ENCODE measurements around the gene ANK3. TPM values are rescaled to one million over a fixed set of nuclear protein-coding genes. Genes with fewer than 3 reads are reported as not detected.

Gene ANK3
- total RNA-seq, 2 experiments from 2014 or later, result 43.5 to 47.1 TPM

DNA sequence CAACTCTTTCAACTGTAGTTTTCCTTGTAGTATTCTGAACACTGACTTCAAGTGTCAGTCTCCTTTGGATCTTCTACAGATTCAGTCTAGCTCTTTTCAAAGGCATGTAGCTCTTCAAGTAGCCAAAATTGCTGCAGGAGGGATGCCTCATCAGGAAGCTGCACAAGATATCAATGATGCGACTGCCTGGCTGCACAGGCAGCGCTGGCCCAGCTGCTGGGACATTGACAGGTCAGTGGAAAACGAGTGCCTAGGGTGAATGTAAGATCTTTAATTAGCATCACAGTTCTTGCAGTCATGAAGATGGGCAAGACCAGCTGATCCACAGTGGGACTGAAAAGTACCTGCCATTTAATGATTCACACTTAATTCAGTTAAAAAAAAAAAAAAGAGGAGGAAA is 167.6 kb downstream of the ANK3 start:
- CTCF ChIA-PET, result interaction anchor here (0.6 to 1.2 kb wide), 5 partner anchors 9 to 717 kb away, joined by 3 to 5 read pairs (median 3); no protein-coding TSS in a partner anchor
- no peaks in the 10 kb centered on the region for H3K27me3 Mint-ChIP-seq

DNA sequence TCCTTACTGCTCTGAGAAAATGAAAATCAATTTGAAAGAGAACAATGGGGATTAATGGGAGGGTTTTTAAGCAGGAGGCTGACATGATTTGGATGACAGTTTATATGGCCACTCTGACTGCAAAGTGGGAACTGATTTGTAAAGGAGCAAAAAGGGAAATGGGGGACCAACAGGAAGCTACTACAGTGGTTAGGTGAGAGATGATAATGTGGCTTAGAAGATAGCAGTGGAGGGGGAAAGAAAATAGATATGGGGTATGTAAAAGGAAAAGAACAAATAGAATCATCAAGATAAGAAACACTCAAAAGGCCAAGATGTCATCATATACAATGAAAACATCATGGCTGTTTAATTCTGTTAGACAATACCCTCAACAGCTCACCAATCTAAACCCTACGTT is 177.5 kb downstream of the ANK3 start:
- ChIA-PET CTCF (interaction anchor here (0.9 to 1.3 kb wide), 2 partner anchors 10 to 51 kb away, joined by 3 to 4 read pairs; no protein-coding TSS in a partner anchor), POLR2A (no interaction called here)
- Mint-ChIP-seq H3K9me3 (peaks cover 10% of the 10 kb centered on the region), H3K27me3 (no peaks in the 10 kb centered on the region), H3K4me1 (peaks cover 49% of the 10 kb centered on the region), H3K4me3 (no peak overlapping the region), H3K27ac (no peak overlapping the region), H3K36me3 (ENCODE audit: low read depth) (peaks cover 34% of the 10 kb centered on the region)
- no peak for DNase-seq

More for the DNA sequence above, 167.6 kb downstream of the ANK3 start:
- H3K4me3 Mint-ChIP-seq, result no peak overlapping the region
- DNase-seq, result no peak
- POLR2A ChIA-PET, result no interaction called here
- H3K9me3 Mint-ChIP-seq, result peaks cover 5% of the 10 kb centered on the region
- H3K36me3 Mint-ChIP-seq (ENCODE audit: low read depth), result no peaks in the 10 kb centered on the region
- H3K27ac Mint-ChIP-seq, result no peak overlapping the region
- H3K4me1 Mint-ChIP-seq, result no peaks in the 10 kb centered on the region

- Mint-ChIP-seq H3K27me3 (no peaks in the 10 kb centered on the region), H3K27ac (peak overlapping the region; percentile 67), H3K4me1 (peaks cover 48% of the 10 kb centered on the region), H3K9me3 (peaks cover 6% of the 10 kb centered on the region), H3K4me3 (peak overlapping the region; percentile 5), H3K36me3 (ENCODE audit: low read depth) (peaks cover 37% of the 10 kb centered on the region)
- ChIA-PET POLR2A (interaction anchor here (0.7 kb wide), 1 partner anchor 24 kb away, joined by 3 read pairs; no protein-coding TSS in a partner anchor), CTCF (interaction anchor here (0.8 to 1.8 kb wide), 2 partner anchors 12 to 54 kb away, joined by 3 to 5 read pairs; no protein-coding TSS in a partner anchor)
- DNase-seq, result no peak
Observed at GRCh38 chr10:60209874-60210570, 179.7 kb downstream of the ANK3 start.

DNA sequence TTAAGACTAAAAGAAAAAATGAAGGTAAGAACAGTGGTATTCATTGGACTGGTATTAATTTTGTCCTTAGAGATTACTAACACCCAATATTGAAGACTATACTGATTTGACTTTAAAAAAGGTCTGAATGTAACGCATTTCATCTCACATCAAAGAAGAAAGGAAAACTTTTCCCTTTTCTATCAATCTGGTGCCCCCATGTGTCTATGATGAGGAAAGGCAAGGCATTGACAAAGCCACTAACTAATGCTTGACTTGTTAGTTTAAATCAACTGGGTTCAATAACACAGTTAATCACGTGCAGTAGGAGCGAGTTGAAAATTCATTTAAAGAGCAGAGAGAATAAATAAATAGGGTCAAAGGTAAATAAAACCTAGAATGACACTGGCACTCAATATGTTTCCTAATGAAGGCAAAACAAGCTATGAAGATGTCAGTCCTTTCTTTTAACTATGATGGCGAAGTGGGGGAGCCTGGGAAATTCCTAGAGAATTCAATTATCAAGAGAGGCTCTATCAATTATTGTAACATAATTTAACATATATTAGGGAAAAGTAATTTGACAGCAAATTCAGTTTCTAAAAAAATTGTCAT is 180.9 kb downstream of the ANK3 start:
- DNase-seq, result no peak
- H3K36me3 Mint-ChIP-seq (ENCODE audit: low read depth), result peaks cover 35% of the 10 kb centered on the region
- peaks cover 6% of the 10 kb centered on the region for H3K9me3 Mint-ChIP-seq
- CTCF ChIA-PET, result no interaction called here
- no peaks in the 10 kb centered on the region for H3K27me3 Mint-ChIP-seq
- peaks cover 46% of the 10 kb centered on the region for H3K4me1 Mint-ChIP-seq
- H3K4me3 Mint-ChIP-seq, result no peak overlapping the region
- H3K27ac Mint-ChIP-seq, result no peak overlapping the region
- POLR2A ChIA-PET, result no interaction called here

GRCh38 chr10:60207894-60208293 is 181.8 kb downstream of the ANK3 start:
- POLR2A ChIA-PET, result no interaction called here
- CTCF ChIA-PET, result interaction anchor here (1.5 kb wide), 1 partner anchor 52 kb away, joined by 3 read pairs; no protein-coding TSS in a partner anchor
- Mint-ChIP-seq H3K27me3 (no peaks in the 10 kb centered on the region), H3K36me3 (ENCODE audit: low read depth) (peaks cover 31% of the 10 kb centered on the region), H3K4me3 (no peak overlapping the region), H3K4me1 (peaks cover 45% of the 10 kb centered on the region), H3K27ac (no peak overlapping the region), H3K9me3 (peaks cover 6% of the 10 kb centered on the region)
- no peak for DNase-seq

DNA sequence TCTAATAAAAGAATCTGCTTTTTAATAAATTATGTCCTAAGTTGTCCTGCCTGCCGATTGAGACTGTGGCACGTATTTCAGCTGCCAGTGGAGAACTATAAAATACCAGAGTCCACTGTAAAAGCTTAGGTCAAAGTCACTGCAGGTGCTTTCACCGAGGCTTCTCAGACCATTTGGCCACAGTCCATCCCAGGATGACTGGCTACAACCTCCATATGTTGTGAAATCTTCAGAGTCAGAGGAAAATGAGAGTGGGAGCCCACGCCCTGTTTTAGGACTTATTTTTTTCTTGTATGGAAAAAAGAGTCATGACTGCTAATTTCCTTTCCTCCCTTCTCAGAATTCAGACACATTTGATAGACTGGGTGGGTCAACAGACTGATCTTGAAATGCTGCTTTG is 182.9 kb downstream of the ANK3 start:
- H3K27ac Mint-ChIP-seq, result no peak overlapping the region
- no peak for DNase-seq
- no peaks in the 10 kb centered on the region for H3K9me3 Mint-ChIP-seq
- no peak overlapping the region for H3K4me3 Mint-ChIP-seq
- CTCF ChIA-PET, result no interaction called here
- H3K36me3 Mint-ChIP-seq (ENCODE audit: low read depth), result peaks cover 20% of the 10 kb centered on the region
- H3K27me3 Mint-ChIP-seq, result no peaks in the 10 kb centered on the region
- peaks cover 35% of the 10 kb centered on the region for H3K4me1 Mint-ChIP-seq
- POLR2A ChIA-PET, result no interaction called here

- POLR2A ChIA-PET, result interaction anchor here (0.6 kb wide), 1 partner anchor 32 kb away, joined by 3 read pairs; no protein-coding TSS in a partner anchor
- CTCF ChIA-PET, result no interaction called here
- no peak for DNase-seq
- H3K9me3 Mint-ChIP-seq, result no peaks in the 10 kb centered on the region
- H3K4me3 Mint-ChIP-seq, result no peak overlapping the region
- H3K27me3 Mint-ChIP-seq, result no peaks in the 10 kb centered on the region
- no peak overlapping the region for H3K27ac Mint-ChIP-seq
- peaks cover 25% of the 10 kb centered on the region for H3K4me1 Mint-ChIP-seq
- H3K36me3 Mint-ChIP-seq (ENCODE audit: low read depth), result peaks cover 12% of the 10 kb centered on the region
Observed at GRCh38 chr10:60205741-60206140, 183.9 kb downstream of the ANK3 start.

DNA sequence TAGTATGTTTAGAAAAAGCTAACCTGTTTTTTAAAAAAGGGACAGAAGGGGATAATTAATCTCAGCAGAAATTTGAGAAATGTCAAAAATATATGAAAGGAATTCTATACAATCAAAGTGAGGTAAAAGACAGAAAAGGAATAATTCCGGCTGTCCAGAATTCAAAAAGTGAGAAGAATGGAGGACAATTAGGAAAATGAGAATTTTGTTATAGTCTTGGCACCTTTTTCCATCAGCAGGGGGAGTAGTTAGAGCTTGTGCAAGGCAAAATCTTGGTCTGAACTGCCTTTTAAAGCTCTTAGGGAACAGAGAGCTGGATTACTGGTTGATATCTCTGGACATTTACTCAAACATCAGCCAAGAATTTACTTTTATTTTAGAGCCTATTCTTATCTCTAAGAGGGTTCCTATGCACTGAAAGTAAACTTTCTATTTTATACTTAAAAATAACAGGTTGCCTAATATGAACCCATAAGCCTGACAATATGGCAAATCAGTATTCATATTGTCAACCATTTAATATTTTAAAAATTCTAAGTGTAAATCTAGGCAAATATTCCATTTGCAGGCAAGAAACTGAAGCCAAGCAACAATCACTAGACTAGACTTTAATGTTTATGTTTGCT is 185.6 kb downstream of the ANK3 start:
- Mint-ChIP-seq H3K36me3 (ENCODE audit: low read depth) (peaks cover 5% of the 10 kb centered on the region), H3K4me3 (no peak overlapping the region), H3K27me3 (no peaks in the 10 kb centered on the region), H3K9me3 (no peaks in the 10 kb centered on the region), H3K4me1 (peaks cover 10% of the 10 kb centered on the region), H3K27ac (no peak overlapping the region)
- ChIA-PET POLR2A (no interaction called here), CTCF (no interaction called here)
- no peak for DNase-seq

GRCh38 chr10:60200682-60201053 is 189.0 kb downstream of the ANK3 start:
- CTCF ChIA-PET, result no interaction called here
- POLR2A ChIA-PET, result no interaction called here

DNA sequence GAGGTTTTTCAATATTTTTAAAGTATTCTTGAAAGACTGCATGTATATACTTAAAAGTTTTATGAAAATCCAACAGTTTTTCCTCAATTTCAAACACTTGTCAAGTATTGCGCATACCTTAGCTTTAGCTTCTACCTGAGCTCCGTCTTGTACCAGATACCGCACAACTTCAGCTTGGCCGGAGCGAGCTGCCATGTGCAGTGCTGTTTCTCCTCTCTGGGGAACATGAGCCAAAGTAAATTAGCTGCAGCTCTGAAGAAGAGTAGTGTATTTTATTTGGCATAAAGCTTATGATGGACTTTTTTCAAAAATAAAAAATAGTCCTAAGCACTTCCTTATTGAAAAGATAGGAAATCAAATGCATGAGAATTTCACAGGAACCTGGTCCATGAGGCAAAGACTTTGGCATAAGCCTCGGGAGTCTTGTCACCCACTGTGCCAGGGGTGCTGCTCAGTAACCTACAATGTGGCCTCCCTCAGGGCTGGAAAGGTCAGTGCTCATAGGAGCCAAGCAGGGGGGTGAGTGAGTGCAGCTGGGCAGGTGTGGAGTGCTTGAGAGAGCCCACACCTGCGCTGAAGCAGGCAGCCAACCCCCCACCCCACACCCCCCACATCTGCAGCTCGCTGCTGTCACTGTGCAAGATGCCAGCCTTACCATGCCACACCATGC is 189.5 kb downstream of the ANK3 start:
- Mint-ChIP-seq H3K27me3 (no peaks in the 10 kb centered on the region), H3K36me3 (ENCODE audit: low read depth) (peaks cover 19% of the 10 kb centered on the region), H3K4me3 (no peak overlapping the region), H3K9me3 (no peaks in the 10 kb centered on the region), H3K27ac (no peak overlapping the region), H3K4me1 (peaks cover 3% of the 10 kb centered on the region)
- CTCF ChIA-PET, result interaction anchor here (0.6 kb wide), 1 partner anchor 22 kb away, joined by 3 read pairs; no protein-coding TSS in a partner anchor
- DNase-seq, result no peak
- POLR2A ChIA-PET, result no interaction called here

More at GRCh38 chr10:60200682-60201053, 189.0 kb downstream of the ANK3 start:
- no peak for DNase-seq
- Mint-ChIP-seq H3K9me3 (no peaks in the 10 kb centered on the region), H3K27me3 (no peaks in the 10 kb centered on the region), H3K4me3 (no peak overlapping the region), H3K4me1 (peaks cover 3% of the 10 kb centered on the region), H3K36me3 (ENCODE audit: low read depth) (peaks cover 17% of the 10 kb centered on the region), H3K27ac (no peak overlapping the region)

DNA sequence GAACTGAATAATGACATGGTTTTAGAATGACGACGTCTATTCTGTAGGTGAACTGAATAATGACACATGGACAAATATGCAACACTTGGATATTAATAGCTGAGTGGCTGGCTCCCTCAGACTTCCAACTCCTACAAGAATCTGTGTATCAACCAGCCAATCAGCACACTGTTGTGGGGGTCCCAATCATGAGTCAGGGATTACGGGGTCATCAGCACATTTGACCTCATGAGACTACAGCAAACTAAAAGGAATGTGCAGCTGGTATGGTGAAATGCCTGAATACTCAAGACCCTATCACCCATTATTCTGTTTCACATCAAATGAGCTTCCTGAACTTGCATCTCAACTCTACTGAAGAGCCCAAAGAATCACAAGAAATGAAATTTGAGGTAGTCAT is 192.5 kb downstream of the ANK3 start:
- peaks cover 36% of the 10 kb centered on the region for H3K36me3 Mint-ChIP-seq (ENCODE audit: low read depth)
- H3K27me3 Mint-ChIP-seq, result no peaks in the 10 kb centered on the region
- H3K4me3 Mint-ChIP-seq, result no peak overlapping the region
- H3K9me3 Mint-ChIP-seq, result no peaks in the 10 kb centered on the region
- H3K27ac Mint-ChIP-seq, result no peak overlapping the region
- no peak for DNase-seq
- no peaks in the 10 kb centered on the region for H3K4me1 Mint-ChIP-seq
- ChIA-PET CTCF (no interaction called here), POLR2A (no interaction called here)

GRCh38 chr10:60194421-60194820 is 195.3 kb downstream of the ANK3 start:
- Mint-ChIP-seq H3K27ac (no peak overlapping the region), H3K27me3 (no peaks in the 10 kb centered on the region), H3K36me3 (ENCODE audit: low read depth) (peaks cover 53% of the 10 kb centered on the region), H3K9me3 (peaks cover 3% of the 10 kb centered on the region), H3K4me1 (peaks cover 9% of the 10 kb centered on the region), H3K4me3 (no peak overlapping the region)
- CTCF ChIA-PET, result no interaction called here
- POLR2A ChIA-PET, result no interaction called here
- no peak for DNase-seq

- ChIA-PET POLR2A (no interaction called here), CTCF (no interaction called here)
- Mint-ChIP-seq H3K4me3 (no peak overlapping the region), H3K36me3 (ENCODE audit: low read depth) (peaks cover 48% of the 10 kb centered on the region), H3K27ac (no peak overlapping the region), H3K4me1 (peaks cover 9% of the 10 kb centered on the region), H3K9me3 (peaks cover 3% of the 10 kb centered on the region), H3K27me3 (no peaks in the 10 kb centered on the region)
- DNase-seq, result no peak
Observed at GRCh38 chr10:60192946-60193345, 196.7 kb downstream of the ANK3 start.
